Measurements from ENCODE around the gene GRM1. TPM values are rescaled to one million over a fixed set of nuclear protein-coding genes. Genes with fewer than 3 reads are reported as not detected.

GRM1 gene
- polyA plus RNA-seq, 2 of the 4 experiments (the other 2 are of a cell fraction), result 0.04 TPM; not detected in 1

GRCh38 chr6:146202570-146202969 lies 173.7 kb downstream of the GRM1 start:
- DNase-seq (ENCODE audit: low read depth in 1 of 2, low spot score in 1 of 2) (no peak), ATAC-seq (no peak), FAIRE-seq (no peak)
- 46% methylated on average over 9 of the region's 9 CpGs for WGBS (ENCODE audit: missing lambda C conversion rate)
- no peak overlapping the region for H3K4me2 ChIP-seq
- no peak overlapping the region for H3K4me3 ChIP-seq
- no peak overlapping the region for H3K27ac ChIP-seq
- H3K9me3 ChIP-seq, result no peaks in the 10 kb centered on the region
- CTCF ChIA-PET, result no interaction called here
- POLR2A ChIA-PET, result no interaction called here
- TF ChIP-seq, protein P1, sequence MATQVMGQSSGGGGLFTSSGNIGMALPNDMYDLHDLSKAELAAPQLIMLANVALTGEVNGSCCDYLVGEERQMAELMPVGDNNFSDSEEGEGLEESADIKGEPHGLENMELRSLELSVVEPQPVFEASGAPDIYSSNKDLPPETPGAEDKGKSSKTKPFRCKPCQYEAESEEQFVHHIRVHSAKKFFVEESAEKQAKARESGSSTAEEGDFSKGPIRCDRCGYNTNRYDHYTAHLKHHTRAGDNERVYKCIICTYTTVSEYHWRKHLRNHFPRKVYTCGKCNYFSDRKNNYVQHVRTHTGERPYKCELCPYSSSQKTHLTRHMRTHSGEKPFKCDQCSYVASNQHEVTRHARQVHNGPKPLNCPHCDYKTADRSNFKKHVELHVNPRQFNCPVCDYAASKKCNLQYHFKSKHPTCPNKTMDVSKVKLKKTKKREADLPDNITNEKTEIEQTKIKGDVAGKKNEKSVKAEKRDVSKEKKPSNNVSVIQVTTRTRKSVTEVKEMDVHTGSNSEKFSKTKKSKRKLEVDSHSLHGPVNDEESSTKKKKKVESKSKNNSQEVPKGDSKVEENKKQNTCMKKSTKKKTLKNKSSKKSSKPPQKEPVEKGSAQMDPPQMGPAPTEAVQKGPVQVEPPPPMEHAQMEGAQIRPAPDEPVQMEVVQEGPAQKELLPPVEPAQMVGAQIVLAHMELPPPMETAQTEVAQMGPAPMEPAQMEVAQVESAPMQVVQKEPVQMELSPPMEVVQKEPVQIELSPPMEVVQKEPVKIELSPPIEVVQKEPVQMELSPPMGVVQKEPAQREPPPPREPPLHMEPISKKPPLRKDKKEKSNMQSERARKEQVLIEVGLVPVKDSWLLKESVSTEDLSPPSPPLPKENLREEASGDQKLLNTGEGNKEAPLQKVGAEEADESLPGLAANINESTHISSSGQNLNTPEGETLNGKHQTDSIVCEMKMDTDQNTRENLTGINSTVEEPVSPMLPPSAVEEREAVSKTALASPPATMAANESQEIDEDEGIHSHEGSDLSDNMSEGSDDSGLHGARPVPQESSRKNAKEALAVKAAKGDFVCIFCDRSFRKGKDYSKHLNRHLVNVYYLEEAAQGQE (IDR thresholded peaks at IDR 0.05), result 0 out of 2 replicates have a peak, but pooled peaks have one; percentile 31
- no peak for TF ChIP-seq RFX5 (IDR thresholded peaks at IDR 0.05)
- no peaks in the 10 kb centered on the region for H3K4me1 ChIP-seq

GRCh38 chr6:146209942-146210341 lies 181.1 kb downstream of the GRM1 start:
- H3K27ac ChIP-seq, result no peak overlapping the region
- ChIA-PET CTCF (no interaction called here), POLR2A (no interaction called here)
- H3K4me3 ChIP-seq, result no peak overlapping the region
- no peaks in the 10 kb centered on the region for H3K4me1 ChIP-seq
- no peaks in the 10 kb centered on the region for H3K9me3 ChIP-seq
- DNase-seq (ENCODE audit: low read depth in 1 of 2, low spot score in 1 of 2) (no peak), ATAC-seq (no peak), FAIRE-seq (no peak)
- peak; percentile 54 for TF ChIP-seq NFE2L2 (conservative IDR thresholded peaks at IDR 0.05; ENCODE audit: low read length)
- TF ChIP-seq GATA3 (IDR thresholded peaks at IDR 0.05; ENCODE audit: borderline replicate concordance), result no peak
- TF ChIP-seq, protein P2, sequence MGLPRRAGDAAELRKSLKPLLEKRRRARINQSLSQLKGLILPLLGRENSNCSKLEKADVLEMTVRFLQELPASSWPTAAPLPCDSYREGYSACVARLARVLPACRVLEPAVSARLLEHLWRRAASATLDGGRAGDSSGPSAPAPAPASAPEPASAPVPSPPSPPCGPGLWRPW (IDR thresholded peaks at IDR 0.05), result no peak
- TF ChIP-seq PHF8 (IDR thresholded peaks at IDR 0.05; ENCODE audit: borderline replicate concordance, low read depth), result no peak
- TF ChIP-seq MAFK (IDR thresholded peaks at IDR 0.05; ENCODE audit: partially characterized antibody), result peak; percentile 38
- no peak for TF ChIP-seq RARB (CRISPR knock-in tag; IDR thresholded peaks at IDR 0.05)
- no peak for TF ChIP-seq RNF2 (IDR thresholded peaks at IDR 0.05; ENCODE audit: borderline replicate concordance, low read depth)
- TF ChIP-seq E2F6 (IDR thresholded peaks at IDR 0.05; ENCODE audit: borderline replicate concordance, low read depth), result no peak
- no peak for TF ChIP-seq FOSB (CRISPR knock-in tag; IDR thresholded peaks at IDR 0.05)
- no peak for TF ChIP-seq ZFP36 (IDR thresholded peaks at IDR 0.05; ENCODE audit: borderline replicate concordance, partially characterized antibody)
- TF ChIP-seq EHMT2 (IDR thresholded peaks at IDR 0.05; ENCODE audit: low read depth), result no peak
- TF ChIP-seq FOSL2 (IDR thresholded peaks at IDR 0.05), result no peak
- TF ChIP-seq FOSL2 (CRISPR knock-in tag; IDR thresholded peaks at IDR 0.05), result no peak
- TF ChIP-seq, protein P1 (IDR thresholded peaks at IDR 0.05), result no peak
- TF ChIP-seq HOXA7 (CRISPR knock-in tag; IDR thresholded peaks at IDR 0.05), result no peak
- TF ChIP-seq NR3C1 (IDR thresholded peaks at IDR 0.05), result no peak
- H3K4me2 ChIP-seq, result no peak overlapping the region
- 46% methylated on average over 3 of the region's 3 CpGs for WGBS (ENCODE audit: missing lambda C conversion rate)

All from A549 (cell line).